ENCODE data around the gene SAP30L. TPM values are rescaled to one million over a fixed set of nuclear protein-coding genes. Genes with fewer than 3 reads are reported as not detected.

The SAP30L gene
- total RNA-seq, 1 donor from 2014 or later, result 18.1 TPM

DNA sequence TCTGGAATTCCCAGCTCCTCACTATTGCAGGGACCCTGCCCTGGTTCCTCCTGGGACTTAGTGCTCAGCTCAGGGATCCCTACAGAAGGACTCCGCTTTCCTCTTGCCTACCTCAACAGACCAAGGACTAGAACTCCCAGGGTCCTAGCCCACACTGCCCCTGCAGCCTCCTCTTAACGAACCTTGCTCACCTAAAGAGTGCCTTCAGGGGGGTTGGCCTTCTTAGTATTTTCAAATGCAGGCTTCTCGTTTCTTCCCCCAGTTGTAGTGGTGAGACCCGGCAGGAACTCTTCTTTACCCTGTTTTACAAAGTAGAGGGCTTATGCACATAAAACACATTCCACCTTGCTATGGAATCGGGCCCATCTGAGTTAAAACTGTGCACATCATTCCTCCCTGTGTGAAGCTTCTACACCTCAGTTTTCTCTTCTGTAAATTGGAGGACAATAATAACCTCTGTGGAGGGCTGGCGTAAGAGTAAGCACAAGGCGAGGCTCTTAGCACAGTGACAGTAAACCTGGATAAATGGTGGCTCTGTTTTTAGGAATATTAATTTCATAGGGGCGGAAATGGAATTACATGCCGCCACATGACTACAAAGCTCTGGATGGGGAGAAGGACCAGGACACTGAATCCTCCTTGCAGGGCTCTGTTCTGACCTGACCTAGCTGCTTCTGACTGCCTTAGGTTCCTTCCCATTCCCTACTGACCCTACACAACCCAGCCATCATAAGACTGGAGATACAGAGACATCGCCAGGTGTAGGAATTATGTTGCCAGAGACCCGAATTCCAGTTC is 36.0 kb downstream of the SAP30L start:
- no peak for DNase-seq
- Mint-ChIP-seq H3K4me3 (ENCODE audit: unreplicated experiment) (no peak overlapping the region), H3K4me1 (ENCODE audit: low read depth, unreplicated experiment) (peaks cover 43% of the 10 kb centered on the region)

DNA sequence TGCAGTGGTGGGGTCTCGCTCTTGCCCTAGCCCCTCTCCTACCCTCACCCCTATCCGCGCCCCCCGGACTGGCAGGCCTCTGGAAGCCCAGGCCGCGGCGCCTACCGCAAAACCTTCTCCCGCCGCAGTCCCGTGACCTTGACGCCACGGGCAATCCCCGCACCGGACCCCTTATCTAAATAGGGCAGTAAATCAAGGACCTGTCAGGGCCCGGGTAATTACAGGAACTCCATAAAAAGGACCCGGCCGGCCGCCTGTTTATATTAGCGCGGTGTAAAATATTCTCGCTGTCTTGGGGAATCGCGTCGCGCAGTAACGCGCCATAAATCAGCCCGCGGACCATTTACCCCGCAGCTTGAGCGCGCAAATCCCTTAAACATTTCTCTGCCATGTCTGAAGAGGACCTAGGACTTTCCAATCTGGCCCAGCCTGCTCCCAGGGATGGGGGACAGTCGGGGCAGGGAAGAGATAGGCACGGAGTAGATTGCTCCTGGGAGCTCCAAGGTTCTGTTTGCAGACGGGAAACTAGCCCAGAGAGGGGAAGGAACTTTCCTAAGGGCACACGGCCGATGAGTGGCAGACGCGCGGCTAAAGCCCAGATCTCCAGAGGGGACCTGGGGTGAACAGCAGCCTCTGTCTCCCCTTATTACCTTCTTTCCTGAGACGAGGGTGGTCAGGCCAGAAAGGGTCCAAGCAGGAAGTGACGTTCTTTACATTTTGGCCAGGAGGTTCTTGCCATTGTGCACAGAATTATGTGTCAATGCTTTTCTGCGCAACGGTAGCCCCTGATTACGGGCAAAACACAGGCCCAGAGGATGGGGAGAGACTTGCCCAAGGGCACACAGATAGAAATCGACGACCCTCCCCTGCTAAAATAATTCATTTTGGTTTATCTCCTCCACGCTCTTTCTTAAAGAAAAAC is 37.0 kb downstream of the SAP30L start:
- Mint-ChIP-seq H3K9me3 (ENCODE audit: unreplicated experiment) (peaks cover 9% of the 10 kb centered on the region), H3K27me3 (ENCODE audit: unreplicated experiment) (peaks cover 43% of the 10 kb centered on the region), H3K27ac (ENCODE audit: unreplicated experiment) (no peak overlapping the region), H3K36me3 (ENCODE audit: unreplicated experiment) (peaks cover 5% of the 10 kb centered on the region), H3K4me3 (ENCODE audit: unreplicated experiment) (peak overlapping the region; percentile 81), H3K4me1 (ENCODE audit: low read depth, unreplicated experiment) (peaks cover 51% of the 10 kb centered on the region)
- no peak for DNase-seq
- TF ChIP-seq CTCF (IDR thresholded peaks at IDR 0.05; ENCODE audit: partially characterized antibody, unreplicated experiment), result no peak

More for the DNA sequence above, 36.0 kb downstream of the SAP30L start:
- no peak for TF ChIP-seq CTCF (IDR thresholded peaks at IDR 0.05; ENCODE audit: partially characterized antibody, unreplicated experiment)
- H3K27ac Mint-ChIP-seq (ENCODE audit: unreplicated experiment), result no peak overlapping the region
- H3K27me3 Mint-ChIP-seq (ENCODE audit: unreplicated experiment), result peaks cover 46% of the 10 kb centered on the region
- peaks cover 5% of the 10 kb centered on the region for H3K36me3 Mint-ChIP-seq (ENCODE audit: unreplicated experiment)
- H3K9me3 Mint-ChIP-seq (ENCODE audit: unreplicated experiment), result peaks cover 9% of the 10 kb centered on the region

- Mint-ChIP-seq H3K27ac (ENCODE audit: unreplicated experiment) (peak overlapping the region; percentile 59), H3K27me3 (ENCODE audit: unreplicated experiment) (peaks cover 41% of the 10 kb centered on the region), H3K4me3 (ENCODE audit: unreplicated experiment) (peak overlapping the region; percentile 81), H3K36me3 (ENCODE audit: unreplicated experiment) (peaks cover 5% of the 10 kb centered on the region), H3K9me3 (ENCODE audit: unreplicated experiment) (peaks cover 9% of the 10 kb centered on the region), H3K4me1 (ENCODE audit: low read depth, unreplicated experiment) (peaks cover 53% of the 10 kb centered on the region)
- TF ChIP-seq CTCF (IDR thresholded peaks at IDR 0.05; ENCODE audit: partially characterized antibody, unreplicated experiment), result no peak
- no peak for DNase-seq
Observed at GRCh38 chr5:154483654-154484392, 38.0 kb downstream of the SAP30L start.

DNA sequence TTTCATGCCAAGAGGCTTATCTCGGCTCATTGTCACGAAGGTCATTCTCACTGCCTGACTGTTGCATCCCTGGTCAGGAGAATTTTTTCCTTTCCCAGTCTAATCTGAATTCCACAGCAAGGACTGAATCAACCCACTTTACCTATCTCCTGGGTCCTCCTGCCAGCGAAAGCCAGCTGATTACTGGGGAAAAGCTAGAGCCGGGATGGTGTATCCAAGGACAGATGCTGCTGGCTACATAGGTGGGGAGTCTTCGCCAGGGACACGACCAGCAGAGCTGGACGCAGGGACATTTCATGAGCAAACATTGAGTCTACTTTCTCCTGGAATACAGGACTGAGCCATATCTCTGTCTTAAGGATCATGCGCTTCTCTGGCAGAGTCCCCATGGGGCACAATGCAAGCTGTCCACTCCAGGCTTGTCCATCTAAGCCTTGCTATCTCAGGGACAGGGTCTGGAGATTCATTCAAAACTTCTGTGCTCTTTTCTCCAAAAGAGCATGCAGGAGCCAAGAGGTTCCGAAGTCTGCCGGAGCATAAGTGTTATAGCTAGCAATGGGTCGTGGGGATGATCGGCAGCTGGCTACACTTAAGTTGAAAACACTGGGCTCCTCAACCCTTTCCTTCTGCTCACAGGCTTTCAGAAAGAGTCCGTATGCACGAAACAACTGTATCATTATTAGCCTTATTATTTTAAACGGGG is 38.7 kb downstream of the SAP30L start:
- Mint-ChIP-seq H3K4me1 (ENCODE audit: low read depth, unreplicated experiment) (peaks cover 51% of the 10 kb centered on the region), H3K27ac (ENCODE audit: unreplicated experiment) (peak overlapping the region; percentile 59), H3K9me3 (ENCODE audit: unreplicated experiment) (peaks cover 7% of the 10 kb centered on the region), H3K36me3 (ENCODE audit: unreplicated experiment) (peaks cover 5% of the 10 kb centered on the region), H3K4me3 (ENCODE audit: unreplicated experiment) (peak overlapping the region; percentile 81), H3K27me3 (ENCODE audit: unreplicated experiment) (peaks cover 39% of the 10 kb centered on the region)
- no peak for TF ChIP-seq CTCF (IDR thresholded peaks at IDR 0.05; ENCODE audit: partially characterized antibody, unreplicated experiment)
- no peak for DNase-seq

All from glutamatergic neuron (in vitro differentiated cells).